ENCODE measurements around the gene EFNA2. TPM values are rescaled to one million over a fixed set of nuclear protein-coding genes. Genes with fewer than 3 reads are reported as not detected.
A peak's percentile ranks its signal among the peaks of the same experiment; 100 is the strongest.

The EFNA2 gene
- total RNA-seq, 1 donor from 2014 or later, result not detected

- DNase-seq (ENCODE audit: low spot score), result peak; percentile 91
- intact Hi-C loops (cut with DNase I), result loop anchor here (5.0 kb wide), 2 partner anchors 77 to 92 kb away; no protein-coding TSS in a partner anchor
Measured at GRCh38 chr19:1279782-1280341, 5.8 kb upstream of the EFNA2 start.

GRCh38 chr19:1280636-1281568 lies 4.8 kb upstream of the EFNA2 start:
- intact Hi-C loops (cut with DNase I), result no loop called here
- DNase-seq (ENCODE audit: low spot score), result no peak

GRCh38 chr19:1281569-1282287 lies 3.9 kb upstream of the EFNA2 start:
- DNase-seq (ENCODE audit: low spot score), result no peak
- intact Hi-C loops (cut with DNase I), result no loop called here

- DNase-seq (ENCODE audit: low spot score), result no peak
- intact Hi-C loops (cut with DNase I), result no loop called here
Measured at GRCh38 chr19:1282588-1283206, 3.0 kb upstream of the EFNA2 start.

GRCh38 chr19:1283207-1283916 lies 2.3 kb upstream of the EFNA2 start:
- DNase-seq (ENCODE audit: low spot score), result no peak
- intact Hi-C loops (cut with DNase I), result no loop called here

- intact Hi-C loops (cut with DNase I), result no loop called here
- no peak for DNase-seq (ENCODE audit: low spot score)
Measured at GRCh38 chr19:1283917-1284292, 1.8 kb upstream of the EFNA2 start.

DNA sequence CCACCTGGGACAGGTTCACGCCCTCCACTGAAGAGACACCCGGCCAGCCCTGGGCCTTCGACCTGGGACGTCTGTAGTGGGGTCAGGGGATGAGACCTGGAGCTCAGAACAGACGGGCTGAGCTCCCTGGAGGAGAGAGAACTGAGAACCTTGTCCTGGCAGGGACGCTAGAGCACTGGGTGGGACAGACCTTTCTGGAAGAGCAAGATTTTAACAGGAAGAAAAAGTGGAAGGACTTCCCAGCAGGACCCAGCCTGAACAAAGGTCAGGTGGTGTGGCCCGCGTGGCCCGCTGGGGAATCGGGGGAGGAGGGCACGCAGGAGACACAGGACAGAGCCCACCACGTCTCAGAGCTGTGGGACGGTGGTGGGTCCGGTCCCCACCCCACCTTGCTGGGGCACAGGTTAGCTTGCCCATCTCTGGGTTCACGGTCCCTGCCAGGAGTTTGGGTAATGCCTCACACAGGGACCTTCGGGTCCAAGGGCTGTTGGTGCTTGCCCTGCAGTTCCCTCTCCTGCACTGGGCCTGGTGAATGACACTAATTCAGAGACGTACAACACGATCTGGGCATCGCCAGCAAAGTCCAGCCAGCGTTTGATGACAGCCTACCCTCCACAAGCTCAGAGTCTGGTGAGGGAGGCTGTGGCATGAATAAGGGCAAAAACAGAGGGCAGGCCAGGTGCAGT lies 1.2 kb upstream of the EFNA2 start:
- DNase-seq (ENCODE audit: low spot score), result no peak
- intact Hi-C loops (cut with DNase I), result no loop called here

DNA sequence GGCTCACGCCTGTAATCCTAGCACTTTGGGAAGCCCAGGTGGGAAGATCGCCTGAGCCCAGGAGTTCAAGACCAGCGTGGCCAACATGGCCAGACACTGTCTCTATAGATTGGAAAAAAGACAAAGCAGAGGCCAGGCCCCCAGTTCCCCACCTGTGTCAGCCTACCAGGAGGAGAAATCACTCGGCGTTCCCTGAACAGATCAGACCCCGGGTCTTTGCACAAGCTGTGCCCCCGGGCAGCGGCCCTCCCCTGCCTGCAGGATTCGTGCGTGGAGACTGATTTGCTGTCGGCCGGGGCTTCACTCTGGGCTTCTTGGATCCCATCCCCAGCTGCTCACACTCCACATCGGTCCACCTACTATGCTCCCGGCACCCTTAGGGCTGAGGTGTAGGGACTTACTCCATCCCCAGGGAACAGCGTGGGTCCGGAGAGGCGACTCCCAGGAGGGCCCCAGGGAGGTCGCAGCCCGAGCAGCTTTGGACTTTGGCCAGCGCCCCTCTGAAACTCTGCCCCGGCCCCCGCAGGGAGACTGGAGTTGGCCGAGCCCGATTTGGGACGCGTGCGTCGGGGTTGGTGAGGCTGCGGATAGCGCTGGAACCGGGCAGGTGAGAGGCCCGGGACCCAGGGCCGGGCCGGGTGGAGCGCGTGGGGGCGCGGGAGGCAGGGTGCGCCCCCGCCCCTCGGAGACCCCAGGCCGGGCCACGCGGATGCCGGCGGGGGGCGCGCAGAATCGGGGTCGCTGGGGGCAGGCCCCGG lies 515 bp upstream of the EFNA2 start:
- intact Hi-C loops (cut with DNase I), result no loop called here
- no peak for DNase-seq (ENCODE audit: low spot score)

GRCh38 chr19:1286487-1287353 lies 1.0 kb downstream of the EFNA2 start:
- intact Hi-C loops (cut with DNase I), result no loop called here
- no peak for DNase-seq (ENCODE audit: low spot score)

DNA sequence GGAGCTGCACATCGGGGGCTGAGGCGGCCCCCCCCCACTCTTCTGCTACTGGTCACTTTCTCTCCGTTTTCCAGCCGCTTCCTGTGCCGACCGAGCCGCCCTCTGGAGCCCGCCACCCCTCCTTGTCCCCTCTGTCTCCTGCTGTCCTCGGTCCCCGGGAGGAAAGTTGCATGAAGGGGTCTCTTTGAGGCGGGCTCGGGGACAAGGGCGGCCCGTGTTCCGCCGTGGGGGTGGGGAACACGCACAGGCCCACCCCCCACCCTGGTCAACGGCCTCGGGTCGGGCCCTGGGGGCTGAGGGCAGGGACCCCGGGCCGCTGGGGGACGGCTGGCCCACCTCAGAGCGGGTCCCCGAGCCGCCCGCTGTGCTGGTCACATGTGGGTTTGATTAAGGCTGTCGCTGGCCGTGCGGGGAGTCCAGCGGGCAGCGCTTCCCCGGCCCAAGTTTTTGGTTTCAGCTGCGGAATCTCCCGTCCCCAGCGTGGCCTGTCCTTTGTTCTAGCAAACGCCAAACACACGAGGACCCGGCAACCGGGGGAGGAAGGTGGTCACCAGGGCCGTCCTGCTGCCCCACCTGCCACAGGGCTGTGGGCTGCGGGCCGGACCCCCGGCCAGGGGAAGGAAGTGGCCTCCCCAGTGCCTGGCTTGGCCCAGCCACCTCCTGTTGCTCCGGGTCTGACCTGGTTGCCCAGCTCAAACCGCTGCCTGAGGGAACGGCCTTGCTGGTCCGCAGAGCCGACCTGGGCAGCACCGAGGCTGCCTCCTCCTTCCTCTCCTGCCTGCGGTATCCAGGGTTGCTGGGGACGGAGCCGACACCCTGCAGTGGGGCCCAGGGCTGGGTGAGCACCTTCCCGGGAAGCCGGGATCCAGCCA lies 1.9 kb downstream of the EFNA2 start:
- intact Hi-C loops (cut with DNase I), result no loop called here
- DNase-seq (ENCODE audit: low spot score), result no peak

GRCh38 chr19:1288226-1288612 lies 2.5 kb downstream of the EFNA2 start:
- intact Hi-C loops (cut with DNase I), result no loop called here
- no peak for DNase-seq (ENCODE audit: low spot score)

DNA sequence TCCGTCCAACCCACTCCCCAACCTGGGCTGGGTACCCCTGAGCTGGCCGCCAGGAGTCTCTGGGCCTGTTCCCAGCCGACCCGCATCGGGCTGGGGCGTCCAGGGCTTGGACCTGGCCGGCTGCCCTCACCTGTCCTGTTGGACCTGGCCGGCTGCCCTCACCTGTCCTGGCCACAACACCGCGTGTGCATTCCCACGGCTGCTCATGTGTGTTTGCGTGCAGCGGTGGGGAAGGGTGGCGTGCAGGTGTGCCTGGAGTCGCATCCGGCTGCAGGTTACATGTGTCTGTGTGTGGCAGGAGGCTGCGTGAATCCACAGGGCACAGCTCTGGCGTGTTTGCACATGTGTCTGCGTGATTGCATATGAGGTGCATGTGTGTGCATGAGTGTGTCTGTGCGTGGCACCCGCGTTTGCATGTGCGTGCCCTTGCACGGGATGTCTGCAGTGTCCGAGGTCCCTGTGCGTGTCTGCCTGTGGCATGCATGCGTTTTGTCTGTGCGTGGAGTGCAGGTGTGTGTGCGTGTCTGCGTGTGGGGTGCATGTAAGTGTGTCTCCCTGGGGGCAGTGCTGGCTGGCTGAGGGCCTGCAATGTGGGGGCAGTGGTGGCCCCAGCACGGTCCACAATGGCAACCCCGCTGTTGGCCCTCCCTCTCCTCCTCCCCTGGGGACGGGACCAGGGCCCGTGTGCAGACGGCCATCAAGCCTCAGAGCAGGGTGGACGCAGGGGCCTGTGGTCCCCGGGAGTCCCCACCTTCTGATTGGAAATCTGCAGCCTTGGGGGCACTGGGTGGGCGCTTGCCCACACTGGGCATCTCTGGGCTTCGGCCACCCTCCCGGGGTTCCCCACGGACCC lies 3.4 kb downstream of the EFNA2 start:
- intact Hi-C loops (cut with DNase I), result no loop called here
- no peak for DNase-seq (ENCODE audit: low spot score)

DNA sequence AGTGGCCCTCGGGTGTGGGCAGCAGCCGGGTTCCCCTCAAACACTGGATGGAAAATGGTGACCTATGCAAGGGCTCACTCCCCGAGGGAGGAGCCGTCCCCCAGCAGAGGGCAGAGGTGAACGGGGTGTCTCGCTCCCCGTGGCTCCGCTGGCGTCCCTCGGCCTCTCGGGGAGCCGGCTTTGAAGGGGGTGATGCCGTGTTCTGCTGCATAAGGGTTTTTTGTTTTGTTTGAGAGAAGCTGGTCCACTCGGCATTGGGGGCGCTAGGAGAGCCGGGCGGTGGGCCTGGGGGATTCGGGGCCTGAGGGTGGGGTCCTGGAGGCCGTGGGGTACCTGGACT lies 4.0 kb downstream of the EFNA2 start:
- intact Hi-C loops (cut with DNase I), result no loop called here

DNA sequence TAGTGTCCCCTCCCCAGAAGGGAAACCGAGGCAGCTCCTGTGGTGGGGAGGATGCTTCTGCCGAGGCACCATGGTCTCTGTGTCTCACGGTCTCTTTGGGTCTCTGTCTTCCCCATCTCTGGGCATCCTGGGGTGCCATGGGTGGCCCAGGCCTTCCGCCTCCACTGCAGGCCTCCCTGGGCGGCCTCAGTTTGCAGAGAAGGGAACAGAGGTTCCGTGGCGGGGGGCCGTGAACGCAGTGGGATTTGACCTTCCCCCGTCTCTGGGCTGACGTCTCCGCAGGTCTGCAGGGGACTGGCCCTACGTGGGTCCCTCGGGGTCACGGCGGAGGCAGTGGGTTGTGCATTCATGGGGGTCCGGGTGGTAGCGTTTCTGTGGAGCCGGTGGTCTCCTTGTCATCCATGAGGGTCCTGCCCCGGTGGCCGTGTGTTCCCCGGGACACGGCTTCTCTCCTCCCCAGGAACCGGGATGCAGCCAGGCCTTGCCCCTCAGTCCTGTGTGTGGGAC lies 4.6 kb downstream of the EFNA2 start:
- intact Hi-C loops (cut with DNase I), result no loop called here
- no peak for DNase-seq (ENCODE audit: low spot score)

More for the DNA sequence above, 4.0 kb downstream of the EFNA2 start:
- no peak for DNase-seq (ENCODE audit: low spot score)

Data from cardiac septum (tissue), 1 donor.